Fibroblast of lung (primary cell): ENCODE data around the gene VKORC1L1.
"Not testable (repeated sequence)": the region's sequence is repeated elsewhere in the genome, so short reads cannot be mapped to it uniquely, and the experiment has no call there.

Experiments used
- EZH2 ChIP-seq: IDR thresholded peaks from 2 replicates; pipeline ENCODE4 v1.5.1; 2012; ENCODE audit warnings: low read length, control low read depth, mild to moderate bottlenecking; ENCODE audit errors: missing control alignments
- TF ChIP-seq, protein P1 (sequence below), 2 donors: IDR thresholded peaks in 1 of 2; conservative IDR thresholded peaks in 1 of 2; 1 replicate in 1 of 2; 2 replicates in 1 of 2; pipeline ENCODE4 v1.5.1; 2011 to 2012; ENCODE audit warnings: low read length in 2 of 2, control low read depth in 1 of 2, inconsistent platforms in 1 of 2, low read depth in 1 of 2, mild to moderate bottlenecking in 1 of 2

GRCh38 chr7:65879292-65880153 lies 6.6 kb downstream of the VKORC1L1 start:
- TF ChIP-seq EZH2 = not testable (repeated sequence)
- TF ChIP-seq, protein P1, sequence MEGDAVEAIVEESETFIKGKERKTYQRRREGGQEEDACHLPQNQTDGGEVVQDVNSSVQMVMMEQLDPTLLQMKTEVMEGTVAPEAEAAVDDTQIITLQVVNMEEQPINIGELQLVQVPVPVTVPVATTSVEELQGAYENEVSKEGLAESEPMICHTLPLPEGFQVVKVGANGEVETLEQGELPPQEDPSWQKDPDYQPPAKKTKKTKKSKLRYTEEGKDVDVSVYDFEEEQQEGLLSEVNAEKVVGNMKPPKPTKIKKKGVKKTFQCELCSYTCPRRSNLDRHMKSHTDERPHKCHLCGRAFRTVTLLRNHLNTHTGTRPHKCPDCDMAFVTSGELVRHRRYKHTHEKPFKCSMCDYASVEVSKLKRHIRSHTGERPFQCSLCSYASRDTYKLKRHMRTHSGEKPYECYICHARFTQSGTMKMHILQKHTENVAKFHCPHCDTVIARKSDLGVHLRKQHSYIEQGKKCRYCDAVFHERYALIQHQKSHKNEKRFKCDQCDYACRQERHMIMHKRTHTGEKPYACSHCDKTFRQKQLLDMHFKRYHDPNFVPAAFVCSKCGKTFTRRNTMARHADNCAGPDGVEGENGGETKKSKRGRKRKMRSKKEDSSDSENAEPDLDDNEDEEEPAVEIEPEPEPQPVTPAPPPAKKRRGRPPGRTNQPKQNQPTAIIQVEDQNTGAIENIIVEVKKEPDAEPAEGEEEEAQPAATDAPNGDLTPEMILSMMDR (conservative IDR thresholded peaks at IDR 0.05 in 1 of 2, IDR thresholded peaks at IDR 0.05 in 1 of 2; ENCODE audit: low read depth in 1 of 2, low read length in 2 of 2) = not testable (repeated sequence)
